HS-5 (cell line): Measurements from ENCODE around the gene YJU2.
"Not testable (repeated sequence)": the region's sequence is repeated elsewhere in the genome, so short reads cannot be mapped to it uniquely, and the experiment has no call there.

Source experiments
- DNase-seq: peaks from one replicate; pipeline ENCODE4 v3.0.0-alpha.2; 2012; ENCODE audit warnings: low read depth

Gene YJU2

GRCh38 chr19:4246767-4247593, at the start of gene YJU2:
Gene YJU2, plus strand, starts transcription at chr19:4247080. Its CDS starts 67 bp downstream, at chr19:4247147.
- peak; percentile 100 for DNase-seq

DNA sequence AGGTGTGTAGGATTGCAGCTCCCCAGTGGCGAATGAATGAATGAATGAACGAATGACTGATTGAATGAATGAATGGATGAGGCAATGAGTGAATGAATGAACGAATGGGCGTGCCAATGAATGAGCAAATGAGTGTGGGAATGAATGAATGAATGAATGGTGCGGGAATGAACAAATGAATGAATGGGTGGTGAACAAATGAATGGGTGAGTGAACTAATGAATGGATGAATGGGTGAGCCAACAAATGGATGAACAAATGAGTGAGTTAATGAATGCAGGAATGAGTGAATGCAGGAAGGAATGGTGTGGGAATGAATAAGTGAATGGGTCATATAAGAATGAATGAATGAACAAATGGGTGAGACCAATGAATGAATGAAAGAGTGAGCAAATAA, 49.7 kb upstream of the YJU2 start:
- no peak for DNase-seq

GRCh38 chr19:4197625-4198466, 49.0 kb upstream of the YJU2 start:
- no peak for DNase-seq

DNA sequence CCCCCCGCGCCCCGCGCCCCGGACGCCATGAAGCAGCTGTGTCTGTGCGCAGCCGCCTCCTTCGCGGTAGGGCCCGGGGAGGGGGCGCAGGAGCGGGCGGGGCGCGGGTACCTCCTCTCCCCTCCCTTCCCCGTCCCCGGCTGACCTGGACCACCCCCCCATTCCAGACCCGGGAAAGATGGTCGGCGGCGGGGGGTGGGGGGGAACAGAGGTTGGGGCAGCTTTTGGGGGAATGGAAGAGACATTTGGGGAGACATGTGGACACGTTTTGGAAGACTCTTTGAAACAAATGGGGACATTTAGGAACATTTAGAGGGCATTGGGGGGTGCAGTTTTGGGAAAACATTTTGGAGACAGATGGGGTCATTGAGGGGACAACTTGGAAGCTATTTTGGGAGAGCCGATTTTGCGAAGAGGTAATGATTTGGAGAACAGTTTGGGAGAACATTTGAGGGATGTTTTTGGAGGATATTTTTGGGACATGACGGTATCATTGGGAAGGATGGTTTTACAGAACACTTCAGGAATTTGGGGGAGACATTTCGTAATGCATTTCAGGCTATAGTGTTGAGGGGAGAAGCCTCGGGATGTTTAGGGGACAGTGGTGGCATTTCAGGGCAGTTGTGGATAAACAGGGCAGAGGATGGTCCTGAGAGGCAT, 48.3 kb upstream of the YJU2 start:
- DNase-seq = no peak

- DNase-seq = no peak
Measured at GRCh38 chr19:4199699-4200293, 47.1 kb upstream of the YJU2 start.

DNA sequence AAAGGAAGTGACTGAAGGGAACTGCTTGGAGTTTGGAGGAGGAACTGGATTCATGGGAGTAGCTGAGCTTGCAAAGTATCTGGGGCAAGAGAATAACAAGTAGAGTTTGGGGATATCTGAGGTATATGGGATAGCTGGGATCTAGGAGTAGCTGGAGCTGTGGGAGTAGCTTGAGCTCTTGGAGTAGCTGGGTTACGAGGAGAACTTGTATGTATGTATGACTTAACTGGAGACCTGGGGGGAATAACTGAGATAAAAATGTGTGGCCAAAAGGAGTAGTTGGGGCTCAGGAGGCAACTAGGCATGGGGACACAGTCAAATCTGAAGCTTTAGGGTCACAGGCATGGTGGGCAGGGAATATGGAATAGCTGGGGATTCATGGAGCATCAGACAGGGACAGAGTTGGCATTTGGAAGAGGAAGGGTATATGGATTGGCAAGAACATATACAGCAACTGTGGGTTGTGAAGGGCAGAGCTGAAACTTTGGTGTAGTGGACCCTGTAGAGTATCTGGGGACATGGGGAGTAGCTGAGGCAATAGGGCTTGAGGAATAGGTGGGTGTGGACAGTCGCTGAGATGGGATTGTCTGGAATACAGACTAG, 45.8 kb upstream of the YJU2 start:
- no peak for DNase-seq

DNA sequence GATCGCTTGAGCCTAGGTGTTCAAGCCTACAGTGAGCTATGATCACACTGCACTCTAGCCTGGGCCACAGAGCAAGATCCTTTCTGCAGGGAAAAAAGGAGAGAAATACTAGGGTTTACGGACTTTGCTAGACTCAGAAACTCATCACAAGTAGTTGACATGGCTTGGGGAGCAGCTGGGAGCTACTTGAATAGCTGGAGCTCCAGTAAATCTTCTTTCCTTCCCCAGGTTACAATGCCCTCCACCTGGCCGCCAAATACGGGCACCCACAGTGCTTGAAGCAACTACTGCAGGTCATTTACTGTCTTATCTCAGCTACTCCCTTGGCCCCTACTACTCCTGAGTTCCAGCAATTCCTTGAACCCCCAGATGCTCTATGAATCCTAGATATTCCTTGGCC, 45.1 kb upstream of the YJU2 start:
- no peak for DNase-seq

GRCh38 chr19:4206818-4207484, 39.9 kb upstream of the YJU2 start:
- DNase-seq = no peak

DNA sequence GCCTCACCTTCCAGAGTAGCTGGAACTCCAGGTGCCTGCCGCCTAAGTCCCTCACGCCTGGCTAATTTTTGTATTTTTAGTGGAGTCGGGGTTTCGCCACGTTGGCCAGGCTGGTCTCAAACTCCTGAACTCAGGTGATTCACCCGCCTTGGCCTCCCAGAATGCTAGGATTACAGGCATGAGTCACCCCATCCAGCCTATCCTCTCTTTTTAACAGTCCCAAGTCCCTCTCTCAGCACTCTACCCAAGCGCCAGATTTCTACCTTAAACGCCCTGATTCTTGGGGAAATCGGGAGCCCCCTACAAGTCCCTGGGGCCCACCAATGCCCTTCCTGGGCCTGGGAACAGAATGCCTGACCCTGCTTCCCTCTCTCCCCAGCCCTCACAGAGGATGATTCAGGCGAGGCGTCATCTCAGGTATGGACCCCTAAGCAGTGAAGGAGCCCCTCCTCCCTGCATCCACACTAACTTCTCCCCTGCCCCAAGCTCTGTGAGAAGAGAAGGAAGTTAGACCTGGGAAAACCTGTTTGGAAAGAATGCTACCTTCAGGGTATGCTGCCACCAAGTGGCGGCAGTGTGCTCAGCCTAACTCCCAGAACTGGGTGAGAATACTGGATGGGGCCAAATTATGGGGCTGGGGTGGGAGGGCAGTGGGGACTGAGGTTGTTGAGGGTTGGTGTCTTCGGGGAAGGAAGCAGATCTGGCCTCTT, 38.3 kb upstream of the YJU2 start:
- peak; percentile 26 for DNase-seq

GRCh38 chr19:4210166-4210731, 36.6 kb upstream of the YJU2 start:
- no peak for DNase-seq

DNA sequence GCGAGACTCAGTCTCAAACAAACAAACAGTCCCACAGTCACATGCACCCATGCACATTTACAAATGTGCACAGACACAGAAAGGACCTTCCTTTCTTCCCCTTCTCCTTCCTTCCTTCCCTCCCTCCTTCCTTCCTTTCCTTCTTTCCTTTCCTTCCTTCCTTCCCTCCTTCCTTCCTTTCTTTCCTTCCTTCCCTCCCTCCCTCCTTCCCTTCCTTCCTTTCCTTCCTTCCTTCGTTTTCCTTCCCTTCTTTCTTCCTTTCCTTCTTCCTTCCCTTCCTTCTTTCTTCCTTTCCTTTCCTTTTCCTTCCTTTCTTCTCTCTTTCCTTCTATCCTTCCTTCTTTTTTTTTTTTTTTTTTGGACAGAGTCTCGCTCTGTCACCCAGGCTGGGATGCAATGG, 33.8 kb upstream of the YJU2 start:
- no peak for DNase-seq

DNA sequence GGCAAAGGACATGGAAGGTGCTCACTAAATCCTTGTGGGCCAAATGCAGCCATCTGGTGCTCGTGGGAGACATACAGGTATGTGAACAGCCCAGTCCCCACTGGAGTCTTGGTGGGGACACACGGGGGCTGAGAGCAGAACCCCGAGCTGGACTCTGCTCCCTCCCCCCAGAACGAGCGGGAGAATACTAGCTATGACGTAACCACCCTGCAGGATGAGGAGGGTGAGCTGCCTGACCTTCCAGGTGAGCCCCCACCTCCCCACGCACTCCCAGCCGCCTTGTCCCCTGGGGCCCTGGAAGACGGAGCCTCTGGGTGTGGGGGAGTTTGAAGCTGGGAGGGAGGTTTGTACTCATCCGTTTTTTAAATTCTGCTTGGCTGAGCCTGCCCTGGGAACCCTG, 31.1 kb upstream of the YJU2 start:
- DNase-seq = no peak

GRCh38 chr19:4216846-4217245, 30.0 kb upstream of the YJU2 start:
- DNase-seq = no peak

DNA sequence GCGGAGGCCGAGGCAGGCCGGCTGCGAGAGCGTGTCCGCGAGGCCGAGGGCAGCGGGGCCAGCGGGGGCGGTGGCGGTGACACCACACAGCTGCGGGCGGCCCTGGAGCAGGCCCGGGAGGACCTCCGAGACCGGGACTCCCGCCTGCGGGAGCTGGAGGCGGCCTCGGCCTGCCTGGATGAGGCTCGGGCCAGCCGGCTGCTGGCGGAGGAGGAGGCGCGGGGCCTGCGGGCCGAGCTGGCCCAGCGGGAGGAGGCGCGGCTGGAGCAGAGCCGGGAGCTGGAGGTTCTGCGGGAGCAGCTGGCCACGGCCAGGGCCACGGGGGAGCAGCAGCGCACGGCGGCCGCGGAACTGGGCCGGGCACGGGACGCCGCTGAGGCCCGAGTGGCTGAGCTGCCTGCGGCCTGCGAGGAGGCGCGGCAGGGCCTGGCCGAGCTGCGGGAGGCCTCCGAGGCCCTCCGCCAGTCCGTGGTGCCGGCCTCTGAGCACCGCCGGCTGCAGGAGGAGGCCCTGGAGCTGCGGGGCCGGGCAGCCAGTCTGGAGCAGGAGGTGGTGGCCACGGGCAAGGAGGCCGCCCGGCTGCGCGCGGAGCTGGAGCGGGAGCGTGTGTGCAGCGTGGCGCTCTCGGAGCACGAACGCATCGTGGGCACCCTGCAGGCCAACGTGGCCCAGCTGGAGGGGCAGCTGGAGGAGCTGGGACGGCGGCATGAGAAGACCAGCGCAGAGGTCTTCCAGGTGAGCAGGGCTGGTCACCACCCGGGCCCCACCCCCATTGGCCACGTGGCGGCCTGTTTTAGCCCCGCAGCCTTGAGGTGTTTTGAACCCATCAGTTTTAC, 29.2 kb upstream of the YJU2 start:
- no peak for DNase-seq

- not testable (repeated sequence) for DNase-seq
Measured at GRCh38 chr19:4218523-4218922, 28.4 kb upstream of the YJU2 start.

GRCh38 chr19:4220188-4220587, 26.7 kb upstream of the YJU2 start:
- no peak for DNase-seq

DNA sequence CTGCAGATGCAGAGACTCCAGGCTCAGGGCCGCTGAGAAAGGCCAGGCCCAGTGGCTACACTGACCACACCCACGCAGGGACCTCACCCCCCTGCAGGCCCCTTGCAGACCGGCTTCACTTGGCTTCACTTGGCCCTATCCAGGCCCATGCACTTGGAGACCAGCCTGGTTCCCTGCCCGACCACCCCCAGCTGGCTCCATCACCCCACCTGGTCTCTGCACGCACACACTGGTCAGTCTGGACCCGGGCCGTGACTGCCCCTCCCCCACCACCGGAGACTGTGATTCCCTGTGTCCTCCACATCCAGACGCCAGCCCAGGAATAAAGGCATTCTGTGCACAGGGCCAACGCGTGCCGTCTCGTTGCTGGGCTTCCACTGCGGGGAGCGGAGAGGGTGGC, 22.4 kb upstream of the YJU2 start:
- DNase-seq = no peak

DNA sequence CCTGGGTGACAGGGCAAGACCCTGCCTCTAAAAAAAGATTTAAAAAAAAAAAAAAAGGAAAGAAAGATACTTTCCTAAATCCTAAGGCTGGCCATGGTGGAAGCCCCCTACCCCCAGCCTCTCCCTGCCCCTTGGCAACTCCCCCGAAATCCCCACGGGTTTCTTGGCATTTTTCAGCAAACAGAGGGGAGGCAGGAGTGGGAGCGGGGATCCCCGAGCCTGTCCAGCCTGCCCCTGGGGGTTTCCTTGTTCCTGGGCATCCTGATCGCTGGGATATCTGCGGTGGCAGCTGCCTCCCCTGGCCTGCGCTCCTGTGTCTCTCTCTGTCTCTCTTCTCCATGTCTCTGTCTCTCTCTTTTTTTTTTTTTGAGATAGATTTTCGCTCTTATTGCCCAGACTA, 21.0 kb upstream of the YJU2 start:
- no peak for DNase-seq

DNA sequence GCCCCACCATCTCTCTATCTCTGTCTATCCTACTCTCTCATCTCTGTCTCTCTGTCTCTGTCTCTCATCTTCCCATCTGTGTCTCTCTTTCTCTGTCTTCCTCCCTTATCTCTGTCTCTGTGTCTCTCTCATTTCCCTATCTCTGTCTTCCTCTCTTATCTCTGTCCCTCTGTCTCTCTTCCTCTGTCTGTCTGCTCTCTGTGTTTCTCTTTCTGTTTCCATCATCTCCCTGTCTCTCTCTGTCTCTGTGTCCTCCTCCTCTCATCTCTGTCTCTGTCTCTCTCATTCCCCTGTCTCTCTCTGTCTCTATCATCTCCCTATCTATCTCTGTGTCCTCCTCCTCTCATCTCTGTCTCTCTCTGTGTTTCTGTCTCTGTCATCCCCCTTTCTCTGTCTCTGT, 19.1 kb upstream of the YJU2 start:
- DNase-seq = no peak
